ENCODE data around the gene TIMM50. TPM values are rescaled to one million over a fixed set of nuclear protein-coding genes. Genes with fewer than 3 reads are reported as not detected.
"Not testable (repeated sequence)": the region's sequence is repeated elsewhere in the genome, so short reads cannot be mapped to it uniquely, and the experiment has no call there.

Gene TIMM50
- total RNA-seq, 1 donor: 48.8 TPM

DNA sequence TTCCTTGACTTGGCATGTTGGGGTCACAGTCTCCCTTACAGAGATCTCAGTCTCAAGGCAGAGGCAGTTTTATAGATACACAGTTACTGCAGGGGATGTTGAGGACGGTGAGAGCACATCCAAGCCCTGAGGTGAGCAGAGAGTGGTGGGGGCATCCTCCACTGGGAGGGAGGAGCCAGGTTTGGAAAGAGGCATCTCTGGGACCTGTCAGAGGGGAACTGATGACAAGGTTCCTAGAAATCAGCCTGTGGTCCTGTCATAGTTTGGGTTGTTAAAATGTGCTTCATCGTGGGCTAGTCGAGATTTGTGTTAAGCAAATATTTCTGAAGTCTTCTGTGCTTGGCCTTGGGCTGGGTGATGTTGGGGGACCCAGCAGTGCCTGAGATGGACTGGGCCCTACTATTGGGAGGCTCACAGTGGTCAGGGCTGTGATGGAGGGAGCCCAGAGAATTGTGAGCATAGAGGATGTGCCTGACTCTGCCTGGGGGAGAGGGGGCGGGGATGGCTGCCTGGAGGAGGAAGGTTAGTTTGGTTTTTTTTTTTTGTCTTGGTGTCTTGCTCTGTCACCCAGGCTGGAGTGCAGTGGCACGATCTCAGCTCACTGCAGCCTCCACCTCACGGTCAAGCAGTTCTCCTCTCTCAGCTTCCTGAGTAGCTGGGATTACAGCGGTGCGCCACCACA lies 31.4 kb upstream of the TIMM50 start:
- DNase-seq (ENCODE audit: low read depth): no peak
- TF ChIP-seq CTCF (IDR thresholded peaks at IDR 0.05; ENCODE audit: insufficient read depth, low read depth, low read length): no peak
- no peak overlapping the region for H3K4me3 ChIP-seq (ENCODE audit: low read depth, low read length)

- not testable (repeated sequence) for DNase-seq (ENCODE audit: low read depth); H3K4me3 ChIP-seq (ENCODE audit: low read depth, low read length)
These were observed 29.4 kb upstream of the TIMM50 start for GRCh38 chr19:39451257-39451656.

DNA sequence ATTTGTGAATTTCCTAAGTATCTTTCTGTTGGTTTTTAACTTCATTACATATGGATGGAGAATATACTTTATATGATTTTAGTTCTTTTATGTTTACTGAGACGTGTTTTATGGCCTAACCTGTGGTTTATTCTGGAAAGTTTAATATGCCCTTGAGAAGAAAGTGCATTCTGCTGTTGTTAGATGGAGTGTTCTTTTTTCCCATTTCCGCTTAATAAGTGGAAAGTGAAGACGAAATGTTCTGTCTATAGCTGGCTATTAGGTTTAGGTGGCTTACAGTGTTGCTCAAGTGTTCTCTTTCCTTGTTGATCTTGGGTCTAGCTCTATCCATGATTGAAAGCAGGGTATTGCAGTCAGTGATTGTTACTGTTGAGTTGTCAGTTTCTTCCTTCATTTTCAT lies 17.2 kb upstream of the TIMM50 start:
- DNase-seq (ENCODE audit: low read depth): no peak
- TF ChIP-seq CTCF (IDR thresholded peaks at IDR 0.05; ENCODE audit: insufficient read depth, low read depth, low read length): no peak
- H3K4me3 ChIP-seq (ENCODE audit: low read depth, low read length): no peak overlapping the region

DNA sequence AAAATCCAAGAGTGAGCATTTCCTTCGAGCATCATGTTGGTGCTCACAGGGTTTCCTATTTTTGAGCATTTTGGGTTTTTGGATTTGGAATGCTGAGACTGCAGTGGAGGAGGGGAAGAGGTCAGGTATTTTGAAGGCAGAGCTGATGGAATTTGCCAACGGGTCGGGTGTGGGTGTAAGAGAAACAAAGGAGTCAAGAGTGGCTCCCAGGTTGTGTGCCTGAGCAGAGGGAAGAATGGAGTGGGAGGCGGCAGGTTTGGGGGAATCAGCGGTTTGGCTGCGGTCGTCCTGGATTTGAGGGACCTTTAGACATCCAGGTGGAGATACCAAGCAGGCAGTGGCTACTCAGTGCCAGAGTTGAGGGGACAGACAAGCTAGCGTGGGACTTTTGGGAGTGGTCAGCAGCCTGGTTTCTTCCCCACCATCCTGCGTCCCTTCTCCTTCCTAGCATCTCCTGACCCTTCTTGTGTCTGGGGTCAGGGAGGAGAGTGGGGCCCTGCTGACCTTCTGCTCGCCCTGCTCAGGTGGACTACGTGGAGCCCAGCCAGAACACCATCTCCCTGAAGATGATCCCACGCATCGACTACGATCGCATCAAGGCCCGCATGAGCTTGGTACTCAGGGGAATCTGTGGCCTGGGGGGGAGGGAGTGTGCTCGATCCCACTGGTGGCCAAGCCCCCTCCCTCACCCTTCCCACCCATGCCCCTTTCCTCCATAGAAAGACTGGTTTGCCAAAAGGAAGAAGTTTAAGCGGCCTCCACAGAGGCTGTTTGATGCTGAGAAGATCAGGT lies 14.5 kb upstream of the TIMM50 start:
- H3K4me3 ChIP-seq (ENCODE audit: low read depth, low read length): no peak overlapping the region
- no peak for DNase-seq (ENCODE audit: low read depth)
- TF ChIP-seq CTCF (IDR thresholded peaks at IDR 0.05; ENCODE audit: insufficient read depth, low read depth, low read length): no peak

DNA sequence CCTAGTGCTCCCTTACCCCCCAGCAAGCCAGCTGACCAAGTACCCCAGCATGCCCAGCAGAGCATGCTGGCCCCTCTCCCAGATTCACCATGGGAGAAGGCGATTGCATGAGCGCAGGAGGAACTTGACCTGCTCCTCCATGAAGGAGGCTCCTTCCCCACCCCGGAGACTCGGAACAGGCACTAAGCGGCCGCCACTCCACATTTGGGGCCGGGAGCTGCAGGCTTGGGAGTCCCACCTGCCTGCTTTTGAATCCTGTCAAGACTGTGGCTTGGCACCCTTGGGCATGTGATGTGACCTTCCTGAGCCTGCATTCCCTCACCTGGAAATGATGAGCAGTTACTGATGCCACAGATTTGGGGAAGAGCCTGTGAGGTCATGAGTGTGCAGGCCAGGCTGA lies 12.7 kb upstream of the TIMM50 start:
- H3K4me3 ChIP-seq (ENCODE audit: low read depth, low read length): no peak overlapping the region
- no peak for TF ChIP-seq CTCF (IDR thresholded peaks at IDR 0.05; ENCODE audit: insufficient read depth, low read depth, low read length)
- DNase-seq (ENCODE audit: low read depth): no peak

DNA sequence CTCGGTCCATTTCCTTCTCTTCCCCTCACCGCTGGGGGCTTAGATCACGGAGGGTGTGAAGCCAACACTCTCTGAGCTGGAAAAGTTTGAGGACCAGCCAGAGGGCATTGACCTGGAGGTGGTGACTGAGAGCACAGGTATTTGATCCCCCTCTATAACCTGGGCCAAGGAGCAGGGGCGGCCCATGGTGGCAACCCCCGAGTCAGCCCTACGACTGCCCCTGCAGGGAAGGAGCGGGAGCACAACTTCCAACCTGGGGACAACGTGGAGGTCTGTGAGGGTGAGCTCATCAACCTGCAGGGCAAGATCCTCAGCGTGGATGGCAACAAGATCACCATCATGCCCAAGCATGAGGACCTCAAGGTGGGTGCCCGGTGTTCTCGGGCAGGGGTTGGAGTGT lies 11.6 kb upstream of the TIMM50 start:
- no peak for DNase-seq (ENCODE audit: low read depth)
- H3K4me3 ChIP-seq (ENCODE audit: low read depth, low read length): no peak overlapping the region
- no peak for TF ChIP-seq CTCF (IDR thresholded peaks at IDR 0.05; ENCODE audit: insufficient read depth, low read depth, low read length)

- H3K4me3 ChIP-seq (ENCODE audit: low read depth, low read length): no peak overlapping the region
- no peak for DNase-seq (ENCODE audit: low read depth)
- TF ChIP-seq CTCF (IDR thresholded peaks at IDR 0.05; ENCODE audit: insufficient read depth, low read depth, low read length): no peak
These were observed 11.1 kb upstream of the TIMM50 start for GRCh38 chr19:39469567-39469966.

Measured in fibroblast of villous mesenchyme (primary cell).